Esophagus muscularis mucosa (tissue), 3 donors: ENCODE measurements around the gene CDKN2A.

Experiments
- POLR2A ChIP-seq: fragments of 450-650 bp; IDR thresholded peaks from one replicate; pipeline ENCODE4 v1.6.1; 2017; ENCODE audit warnings: antibody characterized with exemption, moderate library complexity, mild to moderate bottlenecking, low read depth
- POLR2AphosphoS5 ChIP-seq, 2 donors: sonication (generic); formaldehyde crosslinking; IDR thresholded peaks; one replicate each; pipeline ENCODE4 v1.6.1; 2017; ENCODE audit warnings: antibody characterized with exemption in 2 of 2
- TF ChIP-seq, protein P1 (sequence below), 3 experiments: fragments of 200-600 bp in 2 of 3; fragments of 450-650 bp in 1 of 3; sonication (generic) in 2 of 3; IDR thresholded peaks; one replicate each; pipeline ENCODE4 v1.5.1; 2017 to 2019; ENCODE audit warnings: antibody characterized with exemption in 3 of 3, mild to moderate bottlenecking in 2 of 3, moderate library complexity in 1 of 3

DNA sequence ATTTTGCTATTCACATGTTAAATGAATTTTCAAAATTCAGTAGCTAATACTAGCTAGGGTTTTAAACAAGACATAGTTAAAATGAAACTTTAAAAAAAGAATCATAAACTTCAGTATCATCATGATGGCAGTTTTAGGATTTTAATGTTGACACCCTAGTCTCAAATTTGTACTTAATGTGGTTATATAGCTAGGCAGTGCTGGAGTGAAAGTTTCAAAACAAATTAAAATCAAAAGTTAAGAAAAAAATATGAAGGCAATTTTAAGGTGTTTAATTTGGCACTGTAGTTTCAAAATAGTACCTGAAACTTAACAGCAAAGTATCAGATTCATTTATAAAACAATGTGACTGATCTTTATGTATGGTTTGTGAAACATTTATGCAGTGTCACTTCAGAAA lies 34.2 kb upstream of the CDKN2A start:
- TF ChIP-seq POLR2A, result no peak
- no peak for TF ChIP-seq POLR2AphosphoS5 (IDR thresholded peaks at IDR 0.05)
- TF ChIP-seq, protein P1, sequence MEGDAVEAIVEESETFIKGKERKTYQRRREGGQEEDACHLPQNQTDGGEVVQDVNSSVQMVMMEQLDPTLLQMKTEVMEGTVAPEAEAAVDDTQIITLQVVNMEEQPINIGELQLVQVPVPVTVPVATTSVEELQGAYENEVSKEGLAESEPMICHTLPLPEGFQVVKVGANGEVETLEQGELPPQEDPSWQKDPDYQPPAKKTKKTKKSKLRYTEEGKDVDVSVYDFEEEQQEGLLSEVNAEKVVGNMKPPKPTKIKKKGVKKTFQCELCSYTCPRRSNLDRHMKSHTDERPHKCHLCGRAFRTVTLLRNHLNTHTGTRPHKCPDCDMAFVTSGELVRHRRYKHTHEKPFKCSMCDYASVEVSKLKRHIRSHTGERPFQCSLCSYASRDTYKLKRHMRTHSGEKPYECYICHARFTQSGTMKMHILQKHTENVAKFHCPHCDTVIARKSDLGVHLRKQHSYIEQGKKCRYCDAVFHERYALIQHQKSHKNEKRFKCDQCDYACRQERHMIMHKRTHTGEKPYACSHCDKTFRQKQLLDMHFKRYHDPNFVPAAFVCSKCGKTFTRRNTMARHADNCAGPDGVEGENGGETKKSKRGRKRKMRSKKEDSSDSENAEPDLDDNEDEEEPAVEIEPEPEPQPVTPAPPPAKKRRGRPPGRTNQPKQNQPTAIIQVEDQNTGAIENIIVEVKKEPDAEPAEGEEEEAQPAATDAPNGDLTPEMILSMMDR (IDR thresholded peaks at IDR 0.05), result no peak
